Myocyte (in vitro differentiated cells): Measurements from ENCODE around the gene CDK1. TPM values are rescaled to one million over a fixed set of nuclear protein-coding genes. Genes with fewer than 3 reads are reported as not detected.
A peak's percentile ranks its signal among the peaks of the same experiment; 100 is the strongest.

ENCODE experiments used
- DNase-seq: peaks from one replicate; pipeline ENCODE4 v3.0.0-alpha.2; 2012; ENCODE audit warnings: low read depth
- total RNA-seq: library from RNA; depleted of rRNA; stranded (reverse); fragments of >200 nt; gene quantifications from 2 replicates; pipeline ENCODE4 v1.2.3, GENCODE V29; 2014

CDK1 gene
- total RNA-seq, 1 donor from 2014 or later, result 5.1 TPM

DNA sequence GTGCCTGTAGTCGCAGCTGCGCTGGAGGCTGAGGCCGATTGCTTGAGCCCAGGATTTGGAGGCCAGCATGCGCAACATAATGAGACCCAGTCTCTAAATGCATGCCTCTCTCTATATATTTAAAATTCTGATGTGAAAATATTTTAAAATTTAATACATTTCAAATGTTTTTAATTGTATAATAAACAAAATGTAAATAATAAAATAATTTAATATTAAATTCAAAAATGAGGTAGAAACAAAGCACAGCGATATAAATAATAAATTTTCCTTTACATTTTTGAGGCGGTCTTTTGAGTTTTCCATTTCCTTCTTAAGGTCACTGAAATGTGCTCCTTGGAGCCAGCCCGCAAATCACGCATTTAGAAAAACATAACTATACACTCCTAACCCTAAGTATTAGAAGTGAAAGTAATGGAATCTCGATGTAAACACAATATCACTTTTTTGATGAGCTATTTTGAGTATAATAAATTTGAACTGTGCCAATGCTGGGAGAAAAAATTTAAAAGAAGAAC is 523 bp upstream of the CDK1 start:
- DNase-seq, result no peak

DNA sequence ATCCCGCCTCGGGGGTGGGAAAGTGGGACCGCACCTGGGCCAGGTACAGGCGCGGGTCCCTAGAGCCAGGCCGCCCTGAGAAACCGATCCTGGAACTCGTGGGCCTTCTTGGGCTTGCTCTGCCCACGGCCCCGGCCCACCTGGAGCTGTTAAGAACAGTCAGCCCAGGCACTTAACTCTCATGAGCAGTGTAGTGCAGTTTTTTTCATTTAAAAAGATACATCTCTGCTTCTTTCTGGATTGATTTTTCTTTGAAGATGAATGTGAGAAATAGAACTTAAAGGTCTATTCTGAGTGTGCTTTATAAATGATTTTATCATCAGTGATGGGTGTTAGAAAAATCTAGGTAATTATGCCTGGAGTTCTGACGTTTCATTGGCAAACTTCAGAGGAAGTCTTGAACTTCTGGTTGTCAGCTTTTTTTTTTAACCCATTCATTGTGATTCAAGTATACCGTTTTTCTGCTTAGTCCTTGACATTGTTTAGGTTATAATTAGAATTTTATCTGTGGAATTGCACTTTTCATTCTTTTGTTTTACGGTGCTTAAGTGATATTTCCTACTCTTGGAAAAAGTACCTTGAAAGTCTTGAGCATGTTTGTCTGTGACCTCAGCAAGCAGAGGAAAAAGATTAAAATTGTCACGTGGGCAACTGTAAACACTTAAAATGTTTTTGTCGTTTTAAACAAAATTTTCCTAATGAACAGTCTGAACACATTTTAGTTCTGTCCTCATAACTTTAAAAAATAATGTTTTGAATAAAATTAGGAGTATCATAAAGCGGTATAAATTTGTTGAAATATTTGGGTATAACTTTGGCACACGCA is 906 bp downstream of the CDK1 start:
- DNase-seq, result no peak

DNA sequence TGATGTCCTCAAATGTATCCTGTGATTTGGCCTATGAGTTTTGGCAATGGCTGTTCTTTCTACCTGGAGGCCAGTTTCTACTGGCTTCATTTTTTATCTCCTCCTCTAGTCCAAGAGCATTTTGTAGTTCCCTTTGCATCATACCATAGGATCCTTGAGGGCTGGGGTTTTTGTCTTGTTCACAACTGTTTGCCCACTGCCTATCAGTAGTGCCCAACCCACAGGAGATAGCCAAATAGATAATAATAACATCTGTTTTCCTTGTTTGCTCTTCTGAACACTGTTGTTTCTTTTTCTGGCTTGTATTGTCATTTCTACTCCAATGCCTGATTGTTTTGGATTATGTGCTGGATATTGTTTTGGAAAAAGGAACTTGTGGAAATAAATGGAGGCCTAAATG is 3.4 kb downstream of the CDK1 start:
- peak; percentile 39 for DNase-seq

DNA sequence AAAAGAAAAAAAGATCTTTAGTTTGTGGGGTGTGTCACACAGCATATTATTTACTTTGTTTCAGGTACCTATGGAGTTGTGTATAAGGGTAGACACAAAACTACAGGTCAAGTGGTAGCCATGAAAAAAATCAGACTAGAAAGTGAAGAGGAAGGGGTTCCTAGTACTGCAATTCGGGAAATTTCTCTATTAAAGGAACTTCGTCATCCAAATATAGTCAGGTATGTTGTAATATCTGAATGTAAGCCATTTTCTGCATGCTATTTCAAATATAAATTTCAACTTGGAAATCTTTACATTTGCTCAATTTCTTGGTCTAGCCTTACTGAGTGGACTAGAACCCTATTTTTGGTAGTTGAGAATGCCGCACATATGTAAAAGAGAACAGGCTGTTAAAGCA is 6.4 kb downstream of the CDK1 start:
- no peak for DNase-seq

DNA sequence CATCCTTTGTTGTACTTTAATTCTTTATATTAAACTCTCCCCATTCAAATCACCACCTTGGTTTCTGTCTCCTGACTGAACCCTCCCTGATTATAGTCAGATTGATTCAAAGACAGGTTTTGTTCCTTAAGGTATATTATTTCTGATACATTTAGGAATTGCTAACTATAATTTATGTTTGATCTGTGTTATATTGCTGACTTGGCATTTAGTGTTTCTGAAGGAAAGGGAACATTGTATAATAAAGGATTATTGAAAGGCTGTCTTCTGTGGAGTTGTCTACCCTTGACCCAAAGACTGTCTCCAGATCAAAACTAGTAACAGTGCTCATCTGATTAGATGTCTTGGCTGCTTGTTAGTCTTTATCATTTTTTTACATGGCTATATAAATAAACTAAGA is 10.3 kb downstream of the CDK1 start:
- DNase-seq, result no peak

DNA sequence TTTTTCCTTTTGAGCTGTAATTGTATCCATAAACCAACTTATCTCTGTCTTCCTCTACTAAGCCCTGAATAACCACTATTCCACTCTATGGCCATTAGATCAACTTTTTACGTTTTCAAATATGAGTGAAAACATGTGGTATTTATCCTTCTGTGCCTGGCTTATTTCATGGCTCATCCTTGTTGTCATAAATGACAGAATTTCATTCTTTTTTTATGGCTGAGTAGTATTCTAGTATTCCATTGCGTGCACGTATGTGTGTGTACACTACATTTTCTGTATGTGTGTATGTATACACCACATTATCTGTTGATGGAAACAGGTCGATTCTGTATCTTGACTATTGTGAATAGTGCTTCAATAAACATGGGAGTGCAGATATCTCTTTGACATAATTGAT is 11.1 kb downstream of the CDK1 start:
- no peak for DNase-seq

DNA sequence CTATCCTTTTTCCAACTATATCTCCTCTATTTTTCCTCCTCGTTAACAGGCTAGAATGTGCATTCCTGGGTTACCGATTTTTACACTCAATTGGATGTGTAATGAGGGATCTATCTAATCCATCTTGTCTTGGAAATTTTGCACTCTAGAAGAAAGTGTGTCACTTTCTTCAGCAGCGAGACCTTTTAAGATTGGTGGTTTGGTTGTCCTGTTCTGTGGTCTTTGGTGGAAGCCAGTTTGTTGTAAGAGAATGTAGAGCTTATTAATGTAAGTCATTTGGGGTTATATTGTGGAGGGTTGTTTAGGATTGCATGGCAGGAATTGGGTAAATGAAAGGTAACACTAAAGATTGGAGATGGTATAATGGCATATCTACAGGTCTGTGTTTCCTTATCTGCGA is 16.7 kb downstream of the CDK1 start:
- DNase-seq, result no peak

DNA sequence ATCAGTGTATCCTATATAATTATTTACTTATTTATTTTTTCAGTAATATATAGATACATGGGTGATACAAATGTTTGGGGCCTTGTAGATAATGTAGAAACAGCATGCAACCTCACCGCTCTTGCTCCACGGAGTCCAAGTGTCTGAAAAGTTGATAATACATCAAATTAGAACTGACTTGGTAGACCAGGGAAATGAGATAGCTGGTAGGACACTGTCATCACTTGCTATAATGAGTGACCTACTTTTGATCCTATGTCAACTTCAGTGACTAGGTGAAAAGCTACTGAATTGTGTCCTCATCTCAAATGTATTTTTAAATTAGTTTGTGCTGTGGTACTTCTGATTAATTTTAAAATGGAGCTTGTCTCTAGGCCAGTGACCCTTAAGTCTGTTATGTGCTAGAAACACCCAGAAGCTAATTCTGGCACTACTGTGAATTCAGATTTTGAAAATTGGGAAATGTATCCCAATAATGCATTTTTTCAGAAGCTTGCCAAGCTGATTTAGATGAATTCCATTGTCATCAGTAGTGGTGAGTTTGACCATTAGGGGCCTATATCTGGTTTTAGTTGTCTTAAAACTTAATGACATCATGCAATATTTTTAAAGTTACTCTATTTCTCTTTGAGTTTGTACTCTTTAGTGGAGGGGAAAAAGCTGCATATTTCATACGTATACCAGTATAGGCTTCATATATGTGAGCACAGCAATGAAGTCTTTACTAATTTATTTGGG is 17.4 kb downstream of the CDK1 start:
- no peak for DNase-seq

DNA sequence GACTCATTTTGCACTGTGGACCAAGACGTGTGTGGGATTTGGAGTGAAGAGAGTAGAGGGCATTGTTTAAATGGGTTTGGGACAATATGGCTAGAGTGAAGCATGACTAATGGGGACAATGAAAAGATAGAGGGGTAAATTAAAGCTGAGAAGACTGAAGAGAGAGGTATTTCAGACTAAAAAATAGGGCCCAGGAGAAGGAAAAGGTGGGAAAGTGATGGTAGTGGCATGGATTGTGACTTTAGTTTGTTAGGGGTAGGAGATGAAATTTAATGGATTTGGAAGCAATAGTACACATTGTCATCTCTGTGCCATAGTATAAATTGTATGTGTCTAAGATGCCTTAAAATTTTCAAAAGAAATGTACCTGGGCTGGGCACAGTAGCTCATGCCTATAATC is 18.2 kb downstream of the CDK1 start:
- DNase-seq, result no peak

DNA sequence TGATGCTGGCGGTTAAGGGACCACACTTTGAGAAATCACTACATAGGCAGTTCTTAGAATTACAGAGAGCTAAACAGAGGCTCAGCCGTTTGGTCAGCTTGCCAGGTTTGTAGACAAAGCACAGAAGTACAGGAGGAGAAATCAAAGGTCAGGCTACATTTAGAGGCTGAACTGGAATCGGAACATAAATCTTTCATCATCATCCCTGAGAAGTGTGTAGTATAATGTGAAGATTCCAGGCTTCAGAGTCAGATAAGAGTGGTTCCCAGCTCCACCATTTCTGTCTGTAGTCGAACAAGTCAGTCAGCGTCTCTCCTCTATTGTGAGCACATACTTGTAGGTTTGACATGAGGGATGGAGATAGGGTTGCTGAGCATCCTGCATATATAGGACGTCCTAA is 18.9 kb downstream of the CDK1 start:
- no peak for DNase-seq

DNA sequence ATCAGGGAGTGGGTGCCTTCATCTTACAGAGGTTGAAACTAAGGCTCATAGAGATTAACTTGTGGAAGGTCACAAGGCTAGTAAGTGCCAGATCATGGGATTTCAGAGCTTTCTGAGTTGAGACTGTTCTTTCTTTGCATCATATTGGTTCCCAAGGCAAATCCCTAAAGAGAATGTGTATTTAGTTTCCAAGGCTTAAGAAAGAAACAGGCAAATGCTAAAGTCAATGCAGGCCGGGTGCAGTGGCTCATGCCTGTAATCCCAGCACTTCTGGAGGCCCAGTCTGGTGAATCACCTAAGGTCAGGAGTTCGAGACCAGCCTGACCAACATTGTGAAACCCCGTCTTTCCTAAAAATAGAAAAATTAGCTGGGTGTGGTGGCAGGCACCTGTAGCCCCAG is 19.8 kb downstream of the CDK1 start:
- peak; percentile 28 for DNase-seq

DNA sequence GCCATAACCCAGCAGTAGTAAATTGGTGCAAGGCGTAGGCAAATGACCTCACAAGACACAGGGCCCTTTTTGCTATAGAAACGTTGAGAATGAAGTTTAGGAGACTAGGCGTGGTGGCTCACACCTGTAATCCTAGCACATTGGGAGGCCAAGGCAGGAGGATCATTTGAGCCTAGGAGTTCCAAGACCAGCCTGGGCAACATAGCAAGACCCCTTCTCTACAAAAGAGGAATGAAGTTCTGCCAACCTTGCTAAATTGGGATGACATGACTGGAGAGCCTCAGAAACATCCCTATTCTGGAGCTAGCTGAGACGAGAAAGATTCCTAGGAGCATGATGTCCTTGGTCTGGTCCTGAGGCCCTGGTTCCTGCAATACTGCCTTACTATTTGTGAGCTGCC is 20.6 kb downstream of the CDK1 start:
- DNase-seq, result no peak

DNA sequence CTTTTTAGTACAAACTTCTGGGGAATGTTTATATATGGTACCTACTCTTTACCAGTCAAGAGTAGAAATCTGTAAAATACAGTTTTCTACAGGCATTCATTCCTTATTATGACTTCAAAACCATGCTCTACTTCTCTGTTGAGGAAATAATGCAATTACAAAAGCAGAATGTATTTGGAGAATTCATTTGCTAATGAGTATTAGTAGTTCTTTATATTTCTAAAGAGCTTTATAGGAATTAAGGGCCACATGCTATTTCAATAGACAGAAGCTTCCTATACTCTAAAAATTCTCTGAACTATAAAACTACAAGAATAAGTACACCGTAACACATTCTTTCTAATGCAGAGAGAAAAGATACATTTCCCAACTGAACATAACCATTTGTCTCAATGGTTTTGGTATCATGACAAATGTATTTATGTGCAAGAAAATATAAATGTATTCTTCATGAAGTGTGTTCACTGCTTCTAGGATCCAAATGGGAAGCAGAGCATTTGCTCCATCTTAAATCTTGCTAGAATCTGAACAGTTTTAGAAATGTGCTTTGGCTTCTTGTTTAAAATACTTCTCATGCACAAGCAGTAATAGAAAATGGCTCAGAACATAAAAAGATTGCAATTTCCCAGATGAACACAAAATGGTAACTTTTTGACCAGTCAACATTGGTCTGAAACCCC is 21.8 kb downstream of the CDK1 start:
- DNase-seq, result no peak

DNA sequence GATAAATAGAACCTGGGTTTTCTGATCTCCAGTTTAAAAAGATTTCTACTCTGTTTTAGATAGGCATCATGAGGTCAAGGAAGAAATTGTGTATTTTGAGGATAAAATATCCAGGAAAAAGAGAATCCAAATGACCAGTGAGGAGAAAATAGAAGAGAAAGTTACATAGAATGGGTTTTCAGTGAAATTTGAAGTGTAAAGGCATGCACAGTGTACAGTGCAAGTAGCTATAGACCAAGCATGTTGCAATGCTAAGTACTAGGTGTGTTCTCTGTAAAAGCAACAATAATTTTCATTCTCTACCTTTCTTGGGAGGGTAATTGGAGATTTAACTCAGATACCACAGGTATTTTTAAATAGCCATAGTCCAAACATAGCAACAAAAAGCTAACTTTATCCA is 22.6 kb downstream of the CDK1 start:
- no peak for DNase-seq

DNA sequence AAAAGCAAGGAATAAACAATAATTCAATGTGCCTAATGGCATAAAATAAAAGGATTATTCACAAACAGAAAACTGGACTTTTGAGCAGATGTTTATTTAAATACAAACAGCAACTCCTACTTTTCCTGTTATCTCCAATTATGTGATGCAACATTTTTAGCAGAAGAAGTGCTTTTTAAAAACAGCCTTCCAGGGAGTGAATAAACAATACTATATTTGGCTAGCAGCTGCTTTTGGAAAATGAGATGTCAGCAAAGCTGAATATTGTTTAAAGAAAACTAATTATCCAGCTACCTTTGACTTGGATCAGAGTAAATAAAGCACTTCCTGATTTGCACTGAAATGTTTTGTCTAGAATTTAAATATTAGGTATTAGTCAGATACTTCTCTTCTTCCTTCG is 23.2 kb downstream of the CDK1 start:
- peak; percentile 39 for DNase-seq

DNA sequence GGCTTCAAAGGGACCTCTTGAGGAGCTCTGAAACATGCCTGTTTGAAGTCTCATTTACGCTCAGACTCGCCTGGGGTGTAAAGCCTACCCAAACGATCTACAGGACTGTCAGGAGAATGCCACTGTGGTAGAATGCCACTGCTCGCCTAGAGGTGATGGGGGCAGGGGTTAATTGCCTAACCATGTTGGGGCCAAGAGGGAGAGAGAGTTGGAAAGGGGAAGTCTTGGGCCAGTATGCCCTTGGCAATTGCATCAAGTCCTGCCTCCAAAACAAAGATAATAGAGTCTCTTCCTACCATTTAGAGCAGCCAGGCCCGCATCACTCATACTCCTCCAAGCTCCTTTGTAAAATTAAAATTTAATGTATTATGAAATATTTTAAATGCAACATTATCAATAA is 25.2 kb downstream of the CDK1 start:
- DNase-seq, result no peak

DNA sequence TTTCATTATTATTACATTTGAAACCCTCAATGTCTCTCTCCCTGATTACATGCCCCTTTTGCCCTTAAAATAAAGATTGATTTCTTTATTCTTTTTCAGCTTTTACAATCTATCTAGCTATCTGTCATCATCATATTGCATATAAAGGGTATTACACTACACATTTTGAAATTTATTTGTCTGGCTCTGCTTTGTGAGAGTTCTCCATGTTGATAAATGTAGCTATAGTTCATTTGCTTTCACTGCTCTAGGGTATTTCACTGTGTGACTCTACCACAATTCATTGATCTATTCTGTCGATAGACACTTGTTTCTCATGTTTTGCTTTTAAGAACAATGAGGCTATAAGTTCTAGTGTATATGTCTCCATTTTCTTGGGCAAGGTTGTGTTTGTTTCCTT is 25.6 kb downstream of the CDK1 start:
- no peak for DNase-seq

DNA sequence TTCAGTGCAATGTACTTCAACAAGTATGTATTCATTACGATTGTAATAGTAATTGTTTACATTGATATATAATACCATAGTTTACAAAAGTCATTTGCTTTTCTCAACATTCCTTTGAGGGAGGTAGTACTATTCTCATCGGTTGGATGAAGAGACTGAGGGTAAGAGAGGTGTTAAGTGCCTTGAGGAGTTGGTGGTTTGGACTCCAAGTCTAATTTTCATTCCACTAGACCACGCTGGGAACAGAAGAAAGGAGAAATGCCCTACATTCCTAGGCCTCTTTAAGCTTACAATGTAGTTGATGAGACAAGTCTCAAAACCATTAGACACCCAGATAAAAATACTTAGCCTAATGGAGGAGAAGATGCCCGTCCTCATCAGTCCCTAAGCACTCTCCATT is 28.6 kb downstream of the CDK1 start:
- no peak for DNase-seq

DNA sequence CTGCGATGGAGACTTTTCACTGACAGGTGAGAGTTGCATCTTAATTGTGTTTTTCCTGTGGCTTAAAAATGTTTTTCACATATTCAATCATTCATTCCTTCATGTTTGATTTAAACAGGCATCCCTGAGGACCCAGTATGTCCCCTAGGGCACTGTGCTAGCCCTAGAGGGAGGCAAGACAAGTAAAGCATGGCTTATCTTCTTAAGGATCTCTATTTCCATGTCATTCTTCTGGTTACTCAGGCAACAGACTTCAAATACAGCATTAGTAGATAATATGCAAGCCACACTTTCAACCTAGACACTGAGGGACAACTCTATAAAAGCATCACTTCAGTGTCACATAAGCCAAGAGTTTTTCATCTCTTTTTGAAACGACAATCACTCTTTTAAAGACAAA is 29.2 kb downstream of the CDK1 start:
- no peak for DNase-seq

DNA sequence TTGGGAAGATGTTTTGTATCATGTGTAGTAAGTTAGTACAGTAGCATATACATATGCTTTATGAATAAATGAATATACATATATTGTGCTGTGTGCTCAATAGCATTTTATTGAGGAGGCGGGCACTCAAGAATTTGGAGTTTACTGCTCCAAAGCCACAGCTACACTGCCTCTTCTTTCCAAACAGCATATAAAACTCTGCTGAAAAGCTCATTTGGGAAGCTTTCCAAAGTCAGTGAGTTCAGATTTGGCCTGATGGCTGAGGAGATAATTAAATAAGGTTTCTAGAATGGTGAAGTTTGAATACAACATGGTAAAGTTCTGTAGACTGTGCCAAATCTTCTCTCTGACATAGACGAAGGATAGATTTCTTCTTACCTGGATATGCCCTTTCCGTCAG is 29.8 kb downstream of the CDK1 start:
- DNase-seq, result no peak

DNA sequence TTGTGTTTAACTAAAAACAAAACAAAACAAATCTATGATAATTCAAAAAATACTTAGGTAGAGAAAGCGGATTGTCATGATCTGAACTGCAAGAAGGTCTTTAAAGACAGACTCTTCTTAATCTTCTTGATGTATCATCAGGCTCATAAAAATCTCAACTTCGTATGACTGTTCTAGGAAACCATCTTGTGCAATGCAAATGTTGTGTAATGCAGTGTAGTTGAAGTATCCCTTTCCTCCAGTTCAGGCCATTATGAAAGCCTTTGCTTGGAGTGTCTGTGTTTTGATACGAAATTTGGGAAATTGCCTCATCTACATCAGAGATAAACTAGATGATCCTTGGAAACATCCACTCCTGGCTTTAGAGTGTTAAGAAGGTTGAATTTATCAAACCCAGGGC is 30.9 kb downstream of the CDK1 start:
- DNase-seq, result no peak
